Uterus (tissue), 4 donors: Measurements from ENCODE around the gene GSG1L2. TPM values are rescaled to one million over a fixed set of nuclear protein-coding genes. Genes with fewer than 3 reads are reported as not detected.

Experiments used
- DNase-seq, 2 donors: peaks; one replicate each; pipeline ENCODE4 v3.0.0-alpha.2; 2019 to 2020
- H3K27ac ChIP-seq, 2 donors: fragments of 200-600 bp; sonication (generic); 1 replicate in 1 of 2; 2 replicates in 1 of 2; pipeline ENCODE4 v1.5.1; 2016 to 2018
- H3K27me3 ChIP-seq, 2 donors: fragments of 200-600 bp; sonication (generic); one replicate each; pipeline ENCODE4 v1.5.1; 2018 to 2019; ENCODE audit warnings: control low read depth in 1 of 2
- H3K36me3 ChIP-seq, 2 donors: fragments of 200-600 bp; sonication (generic); one replicate each; pipeline ENCODE4 v1.5.1; 2019; ENCODE audit warnings: control low read depth in 1 of 2
- H3K4me1 ChIP-seq, 2 donors: fragments of 200-600 bp; sonication (generic); one replicate each; pipeline ENCODE4 v1.5.1; 2018 to 2019; ENCODE audit warnings: control low read depth in 1 of 2
- H3K4me3 ChIP-seq, 2 donors: fragments of 200-600 bp; sonication (generic); 1 replicate in 1 of 2; 2 replicates in 1 of 2; pipeline ENCODE4 v1.5.1; 2018 to 2019; ENCODE audit warnings: mild to moderate bottlenecking in 1 of 2
- H3K9me3 ChIP-seq, 2 donors: fragments of 200-600 bp; sonication (generic); one replicate each; pipeline ENCODE4 v1.5.1; 2019; ENCODE audit warnings: control low read depth in 1 of 2
- CTCF ChIP-seq, 4 experiments: fragments of 200-600 bp in 2 of 4; fragments of 450-650 bp in 2 of 4; sonication (generic) in 2 of 4; IDR thresholded peaks; one replicate each; pipeline ENCODE4 v1.5.1; 2016 to 2019; ENCODE audit warnings: antibody characterized with exemption in 4 of 4, mild to moderate bottlenecking in 2 of 4, moderate library complexity in 1 of 4
- POLR2A ChIP-seq, 2 donors: fragments of 450-650 bp; IDR thresholded peaks; one replicate each; pipeline ENCODE4 v1.6.1; 2016; ENCODE audit warnings: antibody characterized with exemption in 2 of 2, mild to moderate bottlenecking in 1 of 2, moderate library complexity in 1 of 2
- intact Hi-C: fragments of 100-400 bp; cut with DNase I; formaldehyde crosslinking; loops from one replicate; pipeline ENCODE4 v1.15.1; 2023; ENCODE audit warnings: low total_unique reads
- total RNA-seq, 4 donors: library from RNA; depleted of rRNA in 3 of 4; stranded (reverse); fragments of >200 nt in 3 of 4; gene quantifications; one replicate each; pipeline versions ENCODE4 v1.1.0 to v1.2.4, GENCODE V29; 2014 to 2023
- donor health status: DM: yes; HTN: yes; CAD: no.

Gene GSG1L2
- total RNA-seq, 4 donors from 2014 or later, result not detected

DNA sequence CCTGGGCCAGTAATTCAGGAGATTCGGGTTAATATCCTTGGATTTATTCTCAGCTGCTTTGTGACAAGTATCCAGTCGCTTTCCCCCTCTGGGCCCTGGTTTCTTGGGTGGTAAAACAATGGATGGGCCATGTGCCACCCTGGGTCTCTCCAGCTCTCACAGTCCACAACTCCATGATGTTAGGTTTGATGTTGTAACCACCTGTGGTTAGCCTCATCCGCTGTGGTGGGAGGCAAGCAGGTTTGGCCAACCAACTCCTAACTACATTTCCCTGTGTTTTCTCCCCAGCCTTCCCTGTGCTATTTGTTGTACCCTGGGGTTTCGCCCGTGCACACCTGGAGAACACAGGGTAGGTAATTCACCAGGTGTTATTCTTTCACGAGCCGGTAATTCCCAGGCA, 39.0 kb upstream of the GSG1L2 start:
- H3K4me1 ChIP-seq, result no peaks in the 10 kb centered on the region
- H3K27ac ChIP-seq, result no peak overlapping the region
- intact Hi-C loops, result no loop called here
- no peaks in the 10 kb centered on the region for H3K27me3 ChIP-seq
- no peak overlapping the region for H3K4me3 ChIP-seq
- DNase-seq, result no peak
- no peaks in the 10 kb centered on the region for H3K36me3 ChIP-seq
- no peak for TF ChIP-seq CTCF (IDR thresholded peaks at IDR 0.05)
- no peak for TF ChIP-seq POLR2A (IDR thresholded peaks at IDR 0.05)
- no peaks in the 10 kb centered on the region for H3K9me3 ChIP-seq

DNA sequence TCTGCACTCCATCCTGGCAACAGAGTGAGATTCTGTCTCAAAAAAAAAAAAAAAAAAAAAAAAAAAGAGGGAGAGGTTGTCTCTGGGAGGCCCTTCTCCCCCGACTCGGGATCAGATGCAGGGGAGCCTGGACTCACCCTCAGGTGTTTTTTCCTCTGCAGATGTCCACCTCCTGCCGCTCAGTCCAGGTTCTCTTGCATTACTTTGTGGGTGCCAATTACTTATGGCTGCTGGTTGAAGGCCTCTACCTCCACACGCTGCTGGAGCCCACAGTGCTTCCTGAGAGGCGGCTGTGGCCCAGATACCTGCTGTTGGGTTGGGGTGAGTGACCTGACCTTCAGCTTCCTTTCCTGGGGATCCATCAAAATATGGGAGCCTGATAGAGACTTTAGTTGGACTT, 37.9 kb upstream of the GSG1L2 start:
- Histone ChIP-seq H3K4me1 (no peaks in the 10 kb centered on the region), H3K27me3 (no peaks in the 10 kb centered on the region), H3K27ac (no peak overlapping the region), H3K9me3 (no peaks in the 10 kb centered on the region), H3K4me3 (no peak overlapping the region), H3K36me3 (no peaks in the 10 kb centered on the region)
- intact Hi-C loops, result no loop called here
- DNase-seq, result no peak
- TF ChIP-seq CTCF (IDR thresholded peaks at IDR 0.05), result no peak
- no peak for TF ChIP-seq POLR2A (IDR thresholded peaks at IDR 0.05)

DNA sequence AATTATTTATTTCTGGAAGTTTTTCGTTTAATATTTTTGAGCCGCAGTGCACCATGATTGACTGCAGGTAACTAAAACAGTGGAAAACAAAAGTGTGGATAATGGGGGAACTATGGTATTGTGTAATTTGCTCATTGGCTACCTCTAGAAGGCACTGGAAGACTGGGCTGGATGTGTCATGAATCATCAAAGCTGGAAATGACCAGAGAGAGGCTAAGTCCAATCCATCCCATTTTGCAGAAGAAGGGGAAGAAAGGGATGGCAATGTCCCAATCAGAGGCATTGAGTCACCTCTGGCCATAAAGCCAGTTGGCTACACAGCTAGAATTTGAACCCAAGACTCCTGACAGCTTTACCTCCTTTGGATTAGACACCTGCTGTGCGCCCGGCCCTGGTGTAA, 33.2 kb upstream of the GSG1L2 start:
- intact Hi-C loops, result no loop called here
- no peaks in the 10 kb centered on the region for H3K27me3 ChIP-seq
- no peak overlapping the region for H3K4me3 ChIP-seq
- no peak for DNase-seq
- H3K27ac ChIP-seq, result no peak overlapping the region
- H3K36me3 ChIP-seq, result no peaks in the 10 kb centered on the region
- no peaks in the 10 kb centered on the region for H3K4me1 ChIP-seq
- no peaks in the 10 kb centered on the region for H3K9me3 ChIP-seq
- TF ChIP-seq CTCF (IDR thresholded peaks at IDR 0.05), result no peak
- no peak for TF ChIP-seq POLR2A (IDR thresholded peaks at IDR 0.05)

GRCh38 chr17:9854255-9854654, 32.4 kb upstream of the GSG1L2 start:
- DNase-seq, result no peak
- Histone ChIP-seq H3K4me1 (no peaks in the 10 kb centered on the region), H3K27me3 (no peaks in the 10 kb centered on the region), H3K4me3 (no peak overlapping the region), H3K9me3 (no peaks in the 10 kb centered on the region), H3K36me3 (no peaks in the 10 kb centered on the region), H3K27ac (no peak overlapping the region)
- TF ChIP-seq POLR2A (IDR thresholded peaks at IDR 0.05) (no peak), CTCF (IDR thresholded peaks at IDR 0.05) (no peak)
- intact Hi-C loops, result no loop called here

- Histone ChIP-seq H3K36me3 (no peaks in the 10 kb centered on the region), H3K27me3 (no peaks in the 10 kb centered on the region), H3K27ac (no peak overlapping the region), H3K4me1 (no peaks in the 10 kb centered on the region), H3K4me3 (no peak overlapping the region), H3K9me3 (no peaks in the 10 kb centered on the region)
- TF ChIP-seq CTCF (IDR thresholded peaks at IDR 0.05), result no peak
- TF ChIP-seq POLR2A (IDR thresholded peaks at IDR 0.05), result no peak
- no peak for DNase-seq
- intact Hi-C loops, result no loop called here
These were observed 28.3 kb upstream of the GSG1L2 start for GRCh38 chr17:9850151-9850550.
